Measurements from ENCODE around the gene SLC25A38.

DNA sequence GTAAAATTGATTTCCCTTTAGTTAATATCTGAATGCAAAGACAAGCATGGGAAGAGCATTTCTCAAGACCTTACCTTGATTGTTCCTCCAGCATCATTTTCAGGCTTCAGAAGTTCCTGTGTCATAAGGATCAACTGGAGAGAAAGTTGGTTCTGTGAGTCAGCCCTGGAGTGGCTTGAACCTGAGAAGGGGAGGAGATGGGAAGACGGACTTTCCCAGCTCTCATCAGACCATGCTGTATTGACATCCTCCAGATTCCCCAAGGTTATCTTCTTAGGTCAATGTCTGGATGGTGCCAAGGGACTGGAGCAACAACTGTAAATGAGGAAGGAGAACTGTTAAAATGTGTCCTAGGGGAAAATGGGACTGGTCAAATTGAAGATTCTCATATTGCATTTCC, 44.3 kb downstream of the SLC25A38 start:
- TF ChIP-seq POLR2A (IDR thresholded peaks at IDR 0.05; ENCODE audit: low read depth, low read length), result no peak
- no peak for TF ChIP-seq POLR2AphosphoS5 (IDR thresholded peaks at IDR 0.05; ENCODE audit: low read depth, low read length)
- no peak for TF ChIP-seq TAF1 (IDR thresholded peaks at IDR 0.05; ENCODE audit: borderline replicate concordance, low read depth, low read length)
